GM23338 (cell line): ENCODE measurements around the gene GRIA3. TPM values are rescaled to one million over a fixed set of nuclear protein-coding genes. Genes with fewer than 3 reads are reported as not detected.

Experiments used
- ATAC-seq: fragments of 200-7000 bp; cut with Tn5 transposase; 3 replicates; pipeline ENCODE4 v1.9.1; 2020
- DNase-seq: peaks from one replicate; pipeline ENCODE4 v3.0.0-alpha.2; 2015; ENCODE audit warnings: low spot score
- H2AFZ ChIP-seq: fragments of 200-600 bp; sonication (generic); 2 replicates; pipeline ENCODE4 v1.8.0; 2016; ENCODE audit warnings: antibody characterized with exemption, mild to moderate bottlenecking, moderate library complexity
- H3F3A ChIP-seq: fragments of 200-600 bp; sonication (generic); replicated peaks from 2 replicates; pipeline ENCODE4 v1.8.0; 2017; ENCODE audit warnings: antibody characterized with exemption, mixed run types, low read depth
- H3K27ac ChIP-seq: fragments of 200-600 bp; sonication (generic); 2 replicates; pipeline ENCODE4 v1.6.1; 2016; ENCODE audit warnings: low read depth
- H3K27me3 ChIP-seq: fragments of 200-600 bp; sonication (generic); 2 replicates; pipeline ENCODE4 v1.8.0; 2016; ENCODE audit warnings: mild to moderate bottlenecking, mixed run types, moderate library complexity; ENCODE audit not compliant: insufficient read depth
- H3K36me3 ChIP-seq: fragments of 200-600 bp; sonication (generic); 2 replicates; pipeline ENCODE4 v1.8.0; 2016; ENCODE audit warnings: mild to moderate bottlenecking; ENCODE audit not compliant: insufficient read depth
- H3K4me1 ChIP-seq: fragments of 200-600 bp; sonication (generic); 2 replicates; pipeline ENCODE4 v1.8.0; 2016; ENCODE audit warnings: mild to moderate bottlenecking, moderate library complexity; ENCODE audit not compliant: insufficient read depth
- H3K4me2 ChIP-seq: fragments of 200-600 bp; sonication (generic); 2 replicates; pipeline ENCODE4 v1.7.1; 2017; ENCODE audit warnings: mixed run types
- H3K4me3 ChIP-seq: fragments of 200-600 bp; sonication (generic); 2 replicates; pipeline ENCODE4 v1.6.1; 2016; ENCODE audit warnings: mixed run types
- H3K79me2 ChIP-seq: fragments of 200-600 bp; sonication (generic); replicated peaks from 2 replicates; pipeline ENCODE4 v1.8.0; 2017; ENCODE audit warnings: mild to moderate bottlenecking; ENCODE audit not compliant: insufficient read depth
- H3K9me2 ChIP-seq: fragments of 200-600 bp; sonication (generic); 2 replicates; pipeline ENCODE4 v1.8.0; 2017; ENCODE audit not compliant: insufficient read depth
- H4K20me1 ChIP-seq: fragments of 200-600 bp; sonication (generic); replicated peaks from 2 replicates; pipeline ENCODE4 v1.8.0; 2017; ENCODE audit warnings: mild to moderate bottlenecking; ENCODE audit not compliant: insufficient read depth
- H3K27ac Mint-ChIP-seq: 2 replicates; pipeline ENCODE4 v1.8.0; 2020; ENCODE audit warnings: inconsistent platforms, mild to moderate bottlenecking, moderate library complexity, mixed read lengths
- H3K27me3 Mint-ChIP-seq: 3 replicates; pipeline ENCODE4 v1.8.0; 2022; ENCODE audit warnings: low read depth, mild to moderate bottlenecking, moderate library complexity, mixed read lengths, inconsistent platforms; ENCODE audit not compliant: insufficient read depth, poor library complexity
- H3K36me3 Mint-ChIP-seq: 3 replicates; pipeline ENCODE4 v1.8.0; 2021; ENCODE audit warnings: low read depth, mild to moderate bottlenecking, inconsistent platforms, moderate library complexity, mixed read lengths
- H3K4me1 Mint-ChIP-seq: 3 replicates; pipeline ENCODE4 v1.8.0; 2020; ENCODE audit warnings: mild to moderate bottlenecking, inconsistent platforms, mixed read lengths
- H3K4me3 Mint-ChIP-seq: 3 replicates; pipeline ENCODE4 v1.8.0; 2021; ENCODE audit warnings: moderate library complexity, mild to moderate bottlenecking, inconsistent platforms, mixed read lengths
- H3K9me3 Mint-ChIP-seq: 3 replicates; pipeline ENCODE4 v1.8.0; 2020; ENCODE audit warnings: moderate library complexity, mild to moderate bottlenecking, inconsistent platforms, mixed read lengths
- CREB1 ChIP-seq: fragments of 250-450 bp; sonication (Bioruptor Pico); IDR thresholded peaks from 2 replicates; pipeline ENCODE4 v1.5.0; 2020; ENCODE audit warnings: low read depth, mild to moderate bottlenecking, moderate library complexity
- NANOG ChIP-seq: IDR thresholded peaks from 2 replicates; pipeline ENCODE4 v1.6.1; 2016; ENCODE audit warnings: antibody characterized with exemption, borderline replicate concordance
- polyA plus RNA-seq: library from polyadenylated mRNA; unstranded; fragments of >200 nt; fragmentation: Nextera tagmentation; extraction: Ambion mirVana; gene quantifications from 2 replicates; pipeline ENCODE4 v1.2.1, GENCODE V29; 2016
- total RNA-seq: library from RNA; depleted of rRNA; stranded (reverse); fragments of >200 nt; shearing (Covaris generic); gene quantifications from 2 replicates; pipeline ENCODE4 v1.2.3, GENCODE V29; 2014
- TF ChIP-seq, protein P1 (sequence below): fragments of 250-450 bp; sonication (Bioruptor Pico); IDR thresholded peaks from 2 replicates; pipeline ENCODE4 v1.5.0; 2020; ENCODE audit warnings: mild to moderate bottlenecking, moderate library complexity
- TF ChIP-seq, protein P2 (sequence below), 2 experiments: fragments of 200-600 bp in 1 of 2; sonication (generic) in 1 of 2; conservative IDR thresholded peaks; 2 replicates each; pipeline versions ENCODE4 v1.5.1 to v1.6.1; 2016 to 2017; ENCODE audit warnings: antibody characterized with exemption in 2 of 2, low read depth in 2 of 2, mild to moderate bottlenecking in 2 of 2, moderate library complexity in 1 of 2
- TF ChIP-seq, protein P3 (sequence below): IDR thresholded peaks from one replicate; pipeline ENCODE4 v1.6.1; 2018; ENCODE audit warnings: antibody characterized with exemption; ENCODE audit not compliant: unreplicated experiment

Gene GRIA3
- total and polyA plus RNA-seq, 2 experiments from 2014 or later = 2.7 to 5.6 TPM

DNA sequence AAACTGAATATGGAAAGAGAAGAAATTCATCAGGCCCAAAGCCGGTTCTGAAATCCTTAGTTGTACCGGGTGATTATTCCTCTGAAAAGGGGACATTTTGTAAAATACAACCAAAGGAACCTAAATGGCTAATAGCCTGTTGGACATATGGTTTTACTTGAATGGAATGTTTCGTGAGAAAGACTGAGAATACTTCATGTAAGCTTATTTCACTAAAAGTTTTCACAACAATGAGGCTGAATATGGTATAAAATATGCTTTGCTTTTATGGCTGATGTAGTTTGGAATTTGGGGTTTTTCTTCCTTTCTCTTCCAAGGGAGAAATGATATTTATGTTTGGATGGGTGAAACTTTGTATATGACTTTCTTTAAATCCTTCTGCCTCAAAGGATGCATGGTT is 2.7 kb downstream of the GRIA3 start (continued):
- TF ChIP-seq, protein P1, sequence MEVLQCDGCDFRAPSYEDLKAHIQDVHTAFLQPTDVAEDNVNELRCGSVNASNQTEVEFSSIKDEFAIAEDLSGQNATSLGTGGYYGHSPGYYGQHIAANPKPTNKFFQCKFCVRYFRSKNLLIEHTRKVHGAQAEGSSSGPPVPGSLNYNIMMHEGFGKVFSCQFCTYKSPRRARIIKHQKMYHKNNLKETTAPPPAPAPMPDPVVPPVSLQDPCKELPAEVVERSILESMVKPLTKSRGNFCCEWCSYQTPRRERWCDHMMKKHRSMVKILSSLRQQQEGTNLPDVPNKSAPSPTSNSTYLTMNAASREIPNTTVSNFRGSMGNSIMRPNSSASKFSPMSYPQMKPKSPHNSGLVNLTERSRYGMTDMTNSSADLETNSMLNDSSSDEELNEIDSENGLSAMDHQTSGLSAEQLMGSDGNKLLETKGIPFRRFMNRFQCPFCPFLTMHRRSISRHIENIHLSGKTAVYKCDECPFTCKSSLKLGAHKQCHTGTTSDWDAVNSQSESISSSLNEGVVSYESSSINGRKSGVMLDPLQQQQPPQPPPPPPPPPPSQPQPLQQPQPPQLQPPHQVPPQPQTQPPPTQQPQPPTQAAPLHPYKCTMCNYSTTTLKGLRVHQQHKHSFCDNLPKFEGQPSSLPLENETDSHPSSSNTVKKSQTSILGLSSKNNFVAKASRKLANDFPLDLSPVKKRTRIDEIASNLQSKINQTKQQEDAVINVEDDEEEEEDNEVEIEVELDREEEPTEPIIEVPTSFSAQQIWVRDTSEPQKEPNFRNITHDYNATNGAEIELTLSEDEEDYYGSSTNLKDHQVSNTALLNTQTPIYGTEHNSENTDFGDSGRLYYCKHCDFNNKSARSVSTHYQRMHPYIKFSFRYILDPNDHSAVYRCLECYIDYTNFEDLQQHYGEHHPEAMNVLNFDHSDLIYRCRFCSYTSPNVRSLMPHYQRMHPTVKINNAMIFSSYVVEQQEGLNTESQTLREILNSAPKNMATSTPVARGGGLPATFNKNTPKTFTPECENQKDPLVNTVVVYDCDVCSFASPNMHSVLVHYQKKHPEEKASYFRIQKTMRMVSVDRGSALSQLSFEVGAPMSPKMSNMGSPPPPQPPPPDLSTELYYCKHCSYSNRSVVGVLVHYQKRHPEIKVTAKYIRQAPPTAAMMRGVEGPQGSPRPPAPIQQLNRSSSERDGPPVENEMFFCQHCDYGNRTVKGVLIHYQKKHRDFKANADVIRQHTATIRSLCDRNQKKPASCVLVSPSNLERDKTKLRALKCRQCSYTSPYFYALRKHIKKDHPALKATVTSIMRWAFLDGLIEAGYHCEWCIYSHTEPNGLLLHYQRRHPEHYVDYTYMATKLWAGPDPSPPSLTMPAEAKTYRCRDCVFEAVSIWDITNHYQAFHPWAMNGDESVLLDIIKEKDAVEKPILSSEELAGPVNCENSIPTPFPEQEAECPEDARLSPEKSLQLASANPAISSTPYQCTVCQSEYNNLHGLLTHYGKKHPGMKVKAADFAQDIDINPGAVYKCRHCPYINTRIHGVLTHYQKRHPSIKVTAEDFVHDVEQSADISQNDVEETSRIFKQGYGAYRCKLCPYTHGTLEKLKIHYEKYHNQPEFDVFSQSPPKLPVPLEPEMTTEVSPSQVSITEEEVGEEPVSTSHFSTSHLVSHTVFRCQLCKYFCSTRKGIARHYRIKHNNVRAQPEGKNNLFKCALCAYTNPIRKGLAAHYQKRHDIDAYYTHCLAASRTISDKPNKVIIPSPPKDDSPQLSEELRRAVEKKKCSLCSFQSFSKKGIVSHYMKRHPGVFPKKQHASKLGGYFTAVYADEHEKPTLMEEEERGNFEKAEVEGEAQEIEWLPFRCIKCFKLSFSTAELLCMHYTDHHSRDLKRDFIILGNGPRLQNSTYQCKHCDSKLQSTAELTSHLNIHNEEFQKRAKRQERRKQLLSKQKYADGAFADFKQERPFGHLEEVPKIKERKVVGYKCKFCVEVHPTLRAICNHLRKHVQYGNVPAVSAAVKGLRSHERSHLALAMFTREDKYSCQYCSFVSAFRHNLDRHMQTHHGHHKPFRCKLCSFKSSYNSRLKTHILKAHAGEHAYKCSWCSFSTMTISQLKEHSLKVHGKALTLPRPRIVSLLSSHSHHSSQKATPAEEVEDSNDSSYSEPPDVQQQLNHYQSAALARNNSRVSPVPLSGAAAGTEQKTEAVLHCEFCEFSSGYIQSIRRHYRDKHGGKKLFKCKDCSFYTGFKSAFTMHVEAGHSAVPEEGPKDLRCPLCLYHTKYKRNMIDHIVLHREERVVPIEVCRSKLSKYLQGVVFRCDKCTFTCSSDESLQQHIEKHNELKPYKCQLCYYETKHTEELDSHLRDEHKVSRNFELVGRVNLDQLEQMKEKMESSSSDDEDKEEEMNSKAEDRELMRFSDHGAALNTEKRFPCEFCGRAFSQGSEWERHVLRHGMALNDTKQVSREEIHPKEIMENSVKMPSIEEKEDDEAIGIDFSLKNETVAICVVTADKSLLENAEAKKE (CRISPR knock-in tag) = no peak
- TF ChIP-seq, protein P2, sequence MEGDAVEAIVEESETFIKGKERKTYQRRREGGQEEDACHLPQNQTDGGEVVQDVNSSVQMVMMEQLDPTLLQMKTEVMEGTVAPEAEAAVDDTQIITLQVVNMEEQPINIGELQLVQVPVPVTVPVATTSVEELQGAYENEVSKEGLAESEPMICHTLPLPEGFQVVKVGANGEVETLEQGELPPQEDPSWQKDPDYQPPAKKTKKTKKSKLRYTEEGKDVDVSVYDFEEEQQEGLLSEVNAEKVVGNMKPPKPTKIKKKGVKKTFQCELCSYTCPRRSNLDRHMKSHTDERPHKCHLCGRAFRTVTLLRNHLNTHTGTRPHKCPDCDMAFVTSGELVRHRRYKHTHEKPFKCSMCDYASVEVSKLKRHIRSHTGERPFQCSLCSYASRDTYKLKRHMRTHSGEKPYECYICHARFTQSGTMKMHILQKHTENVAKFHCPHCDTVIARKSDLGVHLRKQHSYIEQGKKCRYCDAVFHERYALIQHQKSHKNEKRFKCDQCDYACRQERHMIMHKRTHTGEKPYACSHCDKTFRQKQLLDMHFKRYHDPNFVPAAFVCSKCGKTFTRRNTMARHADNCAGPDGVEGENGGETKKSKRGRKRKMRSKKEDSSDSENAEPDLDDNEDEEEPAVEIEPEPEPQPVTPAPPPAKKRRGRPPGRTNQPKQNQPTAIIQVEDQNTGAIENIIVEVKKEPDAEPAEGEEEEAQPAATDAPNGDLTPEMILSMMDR (conservative IDR thresholded peaks at IDR 0.05; ENCODE audit: low read depth in 2 of 2) = no peak
- no peak for TF ChIP-seq CREB1 (CRISPR knock-in tag)
- TF ChIP-seq NANOG = no peak

DNA sequence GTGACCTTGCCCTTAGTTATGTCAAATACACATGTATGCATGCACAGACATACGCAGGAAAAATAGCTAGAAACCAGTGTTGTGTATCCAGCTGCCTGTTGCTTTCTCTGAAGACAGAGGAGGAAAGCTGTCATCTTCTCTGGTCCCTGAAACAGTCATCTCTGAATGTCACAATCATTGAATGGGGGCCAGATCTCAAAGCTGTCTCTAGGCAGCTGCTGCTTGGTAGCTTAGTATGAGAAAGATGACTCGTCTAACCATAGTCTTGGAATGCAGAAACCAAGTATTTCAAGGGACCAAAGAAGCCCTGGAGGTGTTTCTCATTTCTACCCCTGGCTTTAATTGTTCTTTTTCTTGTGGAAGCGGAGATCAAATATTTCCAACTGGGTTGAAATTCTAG is 4.0 kb downstream of the GRIA3 start:
- H3K36me3 Mint-ChIP-seq = no peaks in the 10 kb centered on the region
- no peak for ATAC-seq
- DNase-seq = no peak
- H3K4me1 Mint-ChIP-seq = peaks cover 38% of the 10 kb centered on the region
- Histone ChIP-seq H3K36me3 (no peaks in the 10 kb centered on the region), H4K20me1 (no peaks in the 10 kb centered on the region), H3K27ac (no peak overlapping the region), H3K4me1 (peaks cover 13% of the 10 kb centered on the region), H3K79me2 (no peaks in the 10 kb centered on the region), H3K4me2 (no peak overlapping the region), H3K4me3 (no peak overlapping the region), H3F3A (no peaks in the 10 kb centered on the region), H2AFZ (no peak overlapping the region), H3K9me2 (no peaks in the 10 kb centered on the region), H3K27me3 (peaks cover 25% of the 10 kb centered on the region)
- no peak overlapping the region for H3K27ac Mint-ChIP-seq
- H3K4me3 Mint-ChIP-seq = no peak overlapping the region
- no peaks in the 10 kb centered on the region for H3K9me3 Mint-ChIP-seq
- TF ChIP-seq, protein P3, sequence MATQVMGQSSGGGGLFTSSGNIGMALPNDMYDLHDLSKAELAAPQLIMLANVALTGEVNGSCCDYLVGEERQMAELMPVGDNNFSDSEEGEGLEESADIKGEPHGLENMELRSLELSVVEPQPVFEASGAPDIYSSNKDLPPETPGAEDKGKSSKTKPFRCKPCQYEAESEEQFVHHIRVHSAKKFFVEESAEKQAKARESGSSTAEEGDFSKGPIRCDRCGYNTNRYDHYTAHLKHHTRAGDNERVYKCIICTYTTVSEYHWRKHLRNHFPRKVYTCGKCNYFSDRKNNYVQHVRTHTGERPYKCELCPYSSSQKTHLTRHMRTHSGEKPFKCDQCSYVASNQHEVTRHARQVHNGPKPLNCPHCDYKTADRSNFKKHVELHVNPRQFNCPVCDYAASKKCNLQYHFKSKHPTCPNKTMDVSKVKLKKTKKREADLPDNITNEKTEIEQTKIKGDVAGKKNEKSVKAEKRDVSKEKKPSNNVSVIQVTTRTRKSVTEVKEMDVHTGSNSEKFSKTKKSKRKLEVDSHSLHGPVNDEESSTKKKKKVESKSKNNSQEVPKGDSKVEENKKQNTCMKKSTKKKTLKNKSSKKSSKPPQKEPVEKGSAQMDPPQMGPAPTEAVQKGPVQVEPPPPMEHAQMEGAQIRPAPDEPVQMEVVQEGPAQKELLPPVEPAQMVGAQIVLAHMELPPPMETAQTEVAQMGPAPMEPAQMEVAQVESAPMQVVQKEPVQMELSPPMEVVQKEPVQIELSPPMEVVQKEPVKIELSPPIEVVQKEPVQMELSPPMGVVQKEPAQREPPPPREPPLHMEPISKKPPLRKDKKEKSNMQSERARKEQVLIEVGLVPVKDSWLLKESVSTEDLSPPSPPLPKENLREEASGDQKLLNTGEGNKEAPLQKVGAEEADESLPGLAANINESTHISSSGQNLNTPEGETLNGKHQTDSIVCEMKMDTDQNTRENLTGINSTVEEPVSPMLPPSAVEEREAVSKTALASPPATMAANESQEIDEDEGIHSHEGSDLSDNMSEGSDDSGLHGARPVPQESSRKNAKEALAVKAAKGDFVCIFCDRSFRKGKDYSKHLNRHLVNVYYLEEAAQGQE = no peak
- no peak for TF ChIP-seq NANOG
- H3K27me3 Mint-ChIP-seq = peaks cover 17% of the 10 kb centered on the region
